K562 (cell line): ENCODE measurements around the gene VEGFA. TPM values are rescaled to one million over a fixed set of nuclear protein-coding genes. Genes with fewer than 3 reads are reported as not detected.

Experiments
- BMI1 ChIP-seq: fragments of 150-350 bp; IDR thresholded peaks from 2 replicates; pipeline ENCODE4 v1.6.1; 2014; ENCODE audit warnings: low read length
- HLTF ChIP-seq: fragments of 450-650 bp; IDR thresholded peaks from 2 replicates; pipeline ENCODE4 v1.6.1; 2016
- MCM7 ChIP-seq, 2 experiments: fragments of 450-650 bp; IDR thresholded peaks; 2 replicates each; pipeline ENCODE4 v1.6.1; 2016 to 2018
- MTA1 ChIP-seq: fragments of 450-650 bp; IDR thresholded peaks from 2 replicates; pipeline ENCODE4 v1.6.1; 2017; ENCODE audit warnings: borderline replicate concordance
- MTA2 ChIP-seq: fragments of 450-650 bp; IDR thresholded peaks from 2 replicates; pipeline ENCODE4 v1.6.1; 2016; ENCODE audit warnings: low read depth
- NCOA1 ChIP-seq: fragments of 450-650 bp; IDR thresholded peaks from 2 replicates; pipeline ENCODE4 v1.6.1; 2016; ENCODE audit warnings: low read depth
- PTTG1 ChIP-seq: fragments of 450-650 bp; IDR thresholded peaks from 2 replicates; pipeline ENCODE4 v1.6.1; 2016; ENCODE audit warnings: low read depth, mild to moderate bottlenecking, missing genetic modification characterization, missing compliant biosample characterization
- RBM34 ChIP-seq: fragments of 200-400 bp; formaldehyde crosslinking; IDR thresholded peaks from 2 replicates; pipeline ENCODE4 v1.6.1; 2018; ENCODE audit warnings: low read length, borderline replicate concordance; ENCODE audit not compliant: insufficient read depth
- SMARCE1 ChIP-seq: fragments of 450-650 bp; IDR thresholded peaks from 2 replicates; pipeline ENCODE4 v1.7.1; 2016; ENCODE audit warnings: mild to moderate bottlenecking
- SRSF9 ChIP-seq: fragments of 200-400 bp; formaldehyde crosslinking; IDR thresholded peaks from 2 replicates; pipeline ENCODE4 v1.6.1; 2017; ENCODE audit warnings: low read depth, low read length, borderline replicate concordance
- YY1 ChIP-seq, 3 experiments: IDR thresholded peaks; 2 replicates each; pipeline ENCODE4 v1.6.1; 2011; ENCODE audit warnings: low read length in 2 of 3, mild to moderate bottlenecking in 2 of 3, moderate library complexity in 2 of 3, borderline replicate concordance in 1 of 3, control low read depth in 1 of 3, low read depth in 1 of 3; ENCODE audit not compliant: insufficient read depth in 3 of 3, insufficient replicate concordance in 2 of 3, control insufficient read depth in 1 of 3, insufficient read length in 1 of 3; ENCODE audit errors: extremely low read depth in 1 of 3
- ZKSCAN8 ChIP-seq: fragments of 200-800 bp; sonication (Bioruptor generic); IDR thresholded peaks from 2 replicates; pipeline ENCODE4 v1.6.1; 2016; ENCODE audit warnings: missing genetic modification characterization, missing compliant biosample characterization
- ZNF165 ChIP-seq: fragments of 250-450 bp; sonication (Bioruptor Pico); IDR thresholded peaks from 2 replicates; pipeline ENCODE4 v1.4.0; 2020; ENCODE audit warnings: borderline replicate concordance
- ZNF592 ChIP-seq: fragments of 450-650 bp; IDR thresholded peaks from 2 replicates; pipeline ENCODE4 v1.6.1; 2017; ENCODE audit warnings: antibody characterized with exemption, mild to moderate bottlenecking
- ZNF785 ChIP-seq: fragments of 250-450 bp; sonication (Bioruptor Pico); IDR thresholded peaks from 2 replicates; pipeline ENCODE4 v1.4.0; 2020; ENCODE audit warnings: mild to moderate bottlenecking
- ZZZ3 ChIP-seq: fragments of 450-650 bp; IDR thresholded peaks from 2 replicates; pipeline ENCODE4 v1.6.1; 2016; ENCODE audit warnings: antibody characterized with exemption, mild to moderate bottlenecking, moderate library complexity
- polyA plus RNA-seq, 8 experiments: library from polyadenylated mRNA; depleted of rRNA in 4 of 8; stranded (reverse) in 5 of 8; unstranded in 3 of 8; fragments of >200 nt; fragmentation: Nextera tagmentation in 2 of 8; fragmentation: Illumina TruSeq in 1 of 8; extraction: Ambion mirVana in 2 of 8; extraction: Trizol in 1 of 8; gene quantifications; 2 replicates each; pipeline versions ENCODE4 v1.2.1 to v1.2.3, GENCODE V29; 2011 to 2014; ENCODE audit warnings: inconsistent platforms in 1 of 8, missing spikeins in 1 of 8
- total RNA-seq, 7 experiments: library from RNA; depleted of rRNA in 6 of 7; stranded (reverse); fragments of >200 nt in 6 of 7; fragmentation: Illumina TruSeq in 2 of 7; extraction: Trizol in 2 of 7; gene quantifications; 2 replicates each; pipeline versions ENCODE4 v1.2.1 to v1.2.3, GENCODE V29; 2011 to 2021; ENCODE audit warnings: low replicate concordance in 1 of 7
- TF ChIP-seq, protein P1 (sequence below): fragments of 200-800 bp; sonication (Bioruptor generic); IDR thresholded peaks from 2 replicates; pipeline ENCODE4 v1.6.1; 2017; ENCODE audit warnings: missing genetic modification characterization, missing compliant biosample characterization
- TF ChIP-seq, protein P2 (sequence below): fragments of 450-650 bp; IDR thresholded peaks from 2 replicates; pipeline ENCODE4 v1.6.1; 2016
- TF ChIP-seq, protein P3 (sequence below): fragments of 250-450 bp; sonication (Bioruptor Pico); IDR thresholded peaks from 2 replicates; pipeline ENCODE4 v1.9.0; 2021; ENCODE audit warnings: mild to moderate bottlenecking

The VEGFA gene
- total and polyA plus RNA-seq, 9 of the 15 experiments (the other 6 are each of a cell fraction or from before 2014, with no cell fraction given), result 14.0 to 271 (median 124) TPM

GRCh38 chr6:43724914-43725642 lies 44.9 kb upstream of the VEGFA start (continued):
- TF ChIP-seq ZNF592 (peak; percentile 92), MTA1 (peak; percentile 93), PTTG1 (tag) (no peak), MTA2 (0 out of 2 replicates have a peak, but pooled peaks have one; percentile 36), ZNF785 (no peak), SMARCE1 (peak; percentile 87), BMI1 (no peak), SRSF9 (no peak), NCOA1 (0 out of 2 replicates have a peak, but pooled peaks have one; percentile 50), ZZZ3 (no peak), RBM34 (no peak), HLTF (no peak), YY1 (IDR thresholded peaks at IDR 0.05; ENCODE audit: borderline replicate concordance in 1 of 3, control insufficient read depth in 1 of 3, extremely low read depth in 1 of 3, insufficient read depth in 3 of 3, insufficient read length in 1 of 3, insufficient replicate concordance in 2 of 3, low read depth in 1 of 3, low read length in 2 of 3) (peak in 1 of 3 experiments; percentile 5), ZKSCAN8 (CRISPR knock-in tag) (no peak), MCM7 (IDR thresholded peaks at IDR 0.05) (no peak), ZNF165 (CRISPR knock-in tag) (no peak)
- TF ChIP-seq, protein P1, sequence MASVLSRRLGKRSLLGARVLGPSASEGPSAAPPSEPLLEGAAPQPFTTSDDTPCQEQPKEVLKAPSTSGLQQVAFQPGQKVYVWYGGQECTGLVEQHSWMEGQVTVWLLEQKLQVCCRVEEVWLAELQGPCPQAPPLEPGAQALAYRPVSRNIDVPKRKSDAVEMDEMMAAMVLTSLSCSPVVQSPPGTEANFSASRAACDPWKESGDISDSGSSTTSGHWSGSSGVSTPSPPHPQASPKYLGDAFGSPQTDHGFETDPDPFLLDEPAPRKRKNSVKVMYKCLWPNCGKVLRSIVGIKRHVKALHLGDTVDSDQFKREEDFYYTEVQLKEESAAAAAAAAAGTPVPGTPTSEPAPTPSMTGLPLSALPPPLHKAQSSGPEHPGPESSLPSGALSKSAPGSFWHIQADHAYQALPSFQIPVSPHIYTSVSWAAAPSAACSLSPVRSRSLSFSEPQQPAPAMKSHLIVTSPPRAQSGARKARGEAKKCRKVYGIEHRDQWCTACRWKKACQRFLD (CRISPR knock-in tag), result no peak; the same call in 1 of the 2 replicates
- TF ChIP-seq, protein P2, sequence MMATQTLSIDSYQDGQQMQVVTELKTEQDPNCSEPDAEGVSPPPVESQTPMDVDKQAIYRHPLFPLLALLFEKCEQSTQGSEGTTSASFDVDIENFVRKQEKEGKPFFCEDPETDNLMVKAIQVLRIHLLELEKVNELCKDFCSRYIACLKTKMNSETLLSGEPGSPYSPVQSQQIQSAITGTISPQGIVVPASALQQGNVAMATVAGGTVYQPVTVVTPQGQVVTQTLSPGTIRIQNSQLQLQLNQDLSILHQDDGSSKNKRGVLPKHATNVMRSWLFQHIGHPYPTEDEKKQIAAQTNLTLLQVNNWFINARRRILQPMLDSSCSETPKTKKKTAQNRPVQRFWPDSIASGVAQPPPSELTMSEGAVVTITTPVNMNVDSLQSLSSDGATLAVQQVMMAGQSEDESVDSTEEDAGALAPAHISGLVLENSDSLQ, result peak; percentile 24; the same call in 1 of the 2 replicates
- TF ChIP-seq, protein P3, sequence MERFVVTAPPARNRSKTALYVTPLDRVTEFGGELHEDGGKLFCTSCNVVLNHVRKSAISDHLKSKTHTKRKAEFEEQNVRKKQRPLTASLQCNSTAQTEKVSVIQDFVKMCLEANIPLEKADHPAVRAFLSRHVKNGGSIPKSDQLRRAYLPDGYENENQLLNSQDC (CRISPR knock-in tag), result no peak
